ENCODE data around the gene SLC46A1.
"Not testable (repeated sequence)": the region's sequence is repeated elsewhere in the genome, so short reads cannot be mapped to it uniquely, and the experiment has no call there.

The SLC46A1 gene

DNA sequence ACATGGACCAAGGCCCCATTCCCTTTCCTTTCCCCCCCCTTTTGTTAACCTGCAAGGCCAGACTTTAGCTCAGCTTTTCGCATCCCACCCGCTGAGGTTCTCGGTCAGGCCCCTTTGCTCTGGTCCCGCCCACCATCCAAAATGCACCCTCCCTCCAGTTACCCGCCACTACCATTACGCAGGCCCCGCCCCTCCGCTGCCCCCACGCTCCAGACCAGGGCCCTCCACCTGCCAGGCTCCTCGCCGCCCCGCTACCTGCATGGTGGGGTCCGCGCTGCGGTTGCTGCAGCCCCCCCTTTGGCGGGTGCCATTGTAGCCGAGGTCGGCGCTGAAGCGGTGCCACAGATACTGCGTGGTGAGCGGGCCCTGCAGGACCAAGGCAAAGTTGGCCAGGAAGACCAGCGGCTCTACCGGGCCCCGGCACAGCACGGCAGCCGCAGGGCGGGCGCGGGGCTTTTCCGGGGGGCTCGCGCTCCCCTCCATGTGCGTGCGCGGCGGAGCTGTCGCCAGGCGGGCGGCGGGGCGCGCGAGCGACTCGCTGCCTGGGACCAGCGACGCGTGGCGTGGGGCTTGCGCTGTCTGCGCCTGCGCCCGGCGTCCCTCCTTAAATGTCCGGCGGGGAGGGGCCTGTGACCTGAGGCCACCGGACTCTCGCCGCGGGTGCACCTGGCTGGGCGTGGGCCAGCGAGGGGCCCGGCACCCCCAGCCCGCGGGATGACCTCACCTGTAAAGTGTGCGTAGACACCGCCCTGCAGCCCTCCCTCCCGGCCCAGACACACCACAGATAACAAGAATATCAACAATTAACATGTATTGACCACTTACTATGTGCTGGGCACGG lies at the start of gene SLC46A1:
Gene SLC46A1, minus strand, starts transcription at position 581 of the 841 bp plus-strand sequence. Its CDS starts 98 bp downstream, at position 483.
- peak within 1 kb of the TSS; percentile 63 for H3K4me3 ChIP-seq (ENCODE audit: low read length)
- peak within 1 kb of the TSS; percentile 71 for H3K9ac ChIP-seq (ENCODE audit: low read length)
- no peaks in the 10 kb centered on the region for H3K36me3 ChIP-seq (ENCODE audit: control insufficient read depth, insufficient read depth, low read length)
- peaks cover 39% of the 10 kb centered on the region for H3K4me1 ChIP-seq (ENCODE audit: control insufficient read depth, insufficient read depth, low read length)
- no peaks in the 10 kb centered on the region for H3K27me3 ChIP-seq (ENCODE audit: control insufficient read depth, insufficient read depth, low read length)
- H3K9me3 ChIP-seq (ENCODE audit: control insufficient read depth, low read length) = no peaks in the 10 kb centered on the region

DNA sequence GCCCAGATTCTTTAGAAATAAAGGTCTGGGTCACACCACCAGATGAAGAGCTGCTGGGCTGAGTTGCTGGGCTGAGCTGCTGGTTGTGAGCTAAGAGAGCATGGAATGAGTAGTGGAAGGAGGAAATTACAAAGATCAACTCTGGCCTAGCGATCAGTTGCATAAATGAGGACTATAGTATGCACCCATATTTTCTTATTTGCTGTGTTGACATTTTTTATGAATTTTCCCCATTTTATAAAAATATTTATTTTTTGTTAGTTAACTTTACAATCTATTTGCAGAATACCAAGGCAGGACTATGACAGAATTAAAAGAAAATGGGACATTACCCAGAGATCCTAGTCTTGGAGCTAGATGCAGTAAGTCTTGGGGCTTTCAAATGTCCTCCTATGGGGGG lies 43.8 kb upstream of the SLC46A1 start:
- Histone ChIP-seq H3K9ac (ENCODE audit: low read length) (no peak overlapping the region), H3K4me3 (ENCODE audit: low read length) (no peak overlapping the region)

GRCh38 chr17:28447396-28447760 lies 41.4 kb upstream of the SLC46A1 start:
- no peaks in the 10 kb centered on the region for H3K36me3 ChIP-seq (ENCODE audit: control insufficient read depth, insufficient read depth, low read length)
- H3K4me1 ChIP-seq (ENCODE audit: control insufficient read depth, insufficient read depth, low read length) = peaks cover 6% of the 10 kb centered on the region
- H3K9ac ChIP-seq (ENCODE audit: low read length) = no peak overlapping the region
- H3K9me3 ChIP-seq (ENCODE audit: control insufficient read depth, low read length) = no peaks in the 10 kb centered on the region
- no peak overlapping the region for H3K4me3 ChIP-seq (ENCODE audit: low read length)
- H3K27me3 ChIP-seq (ENCODE audit: control insufficient read depth, insufficient read depth, low read length) = no peaks in the 10 kb centered on the region

More for the DNA sequence above, 43.8 kb upstream of the SLC46A1 start:
- no peaks in the 10 kb centered on the region for H3K9me3 ChIP-seq (ENCODE audit: control insufficient read depth, low read length)
- H3K36me3 ChIP-seq (ENCODE audit: control insufficient read depth, insufficient read depth, low read length) = no peaks in the 10 kb centered on the region
- H3K4me1 ChIP-seq (ENCODE audit: control insufficient read depth, insufficient read depth, low read length) = no peaks in the 10 kb centered on the region
- H3K27me3 ChIP-seq (ENCODE audit: control insufficient read depth, insufficient read depth, low read length) = no peaks in the 10 kb centered on the region

GRCh38 chr17:28446716-28447395 lies 40.8 kb upstream of the SLC46A1 start:
- no peaks in the 10 kb centered on the region for H3K36me3 ChIP-seq (ENCODE audit: control insufficient read depth, insufficient read depth, low read length)
- no peak overlapping the region for H3K9ac ChIP-seq (ENCODE audit: low read length)

DNA sequence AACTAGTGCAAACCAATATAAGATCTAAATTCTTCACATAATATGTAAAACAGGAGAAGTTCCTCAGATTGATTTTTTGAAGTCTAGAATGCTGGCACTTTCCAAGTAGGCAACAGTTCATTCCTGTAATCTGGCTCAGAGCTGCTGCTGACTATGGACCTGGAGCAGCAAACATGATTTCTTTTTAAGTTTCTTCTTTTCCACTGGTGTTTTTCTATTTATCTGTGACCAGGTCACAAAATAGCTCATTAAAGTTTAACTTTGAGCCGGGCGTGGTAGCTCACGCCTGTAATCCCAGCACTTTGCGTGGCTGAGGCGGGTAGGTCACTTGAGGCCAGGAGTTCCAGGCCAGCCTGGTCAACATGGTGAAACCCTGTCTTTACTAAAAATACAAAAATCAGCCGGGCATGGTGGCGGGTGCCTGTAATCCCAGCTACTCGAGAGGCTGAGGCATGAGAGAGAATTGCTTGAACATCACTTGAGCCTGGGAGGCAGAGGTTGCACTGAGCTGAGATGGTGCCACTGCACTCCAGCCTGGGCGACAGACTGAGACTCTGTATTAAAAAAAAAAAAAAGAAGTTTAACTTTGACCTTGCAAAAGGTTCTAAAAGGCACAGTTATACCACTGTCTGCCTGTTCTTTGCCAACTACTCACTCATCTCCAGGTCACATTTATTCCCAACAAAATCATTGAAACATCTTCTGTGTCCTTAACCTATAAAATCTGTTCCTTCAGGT lies 38.1 kb upstream of the SLC46A1 start:
- Histone ChIP-seq H3K36me3 (ENCODE audit: control insufficient read depth, insufficient read depth, low read length) (no peaks in the 10 kb centered on the region), H3K27me3 (ENCODE audit: control insufficient read depth, insufficient read depth, low read length) (no peaks in the 10 kb centered on the region)

More at GRCh38 chr17:28446716-28447395, 40.8 kb upstream of the SLC46A1 start:
- H3K4me1 ChIP-seq (ENCODE audit: control insufficient read depth, insufficient read depth, low read length) = peaks cover 6% of the 10 kb centered on the region
- no peak overlapping the region for H3K4me3 ChIP-seq (ENCODE audit: low read length)
- no peaks in the 10 kb centered on the region for H3K27me3 ChIP-seq (ENCODE audit: control insufficient read depth, insufficient read depth, low read length)
- no peaks in the 10 kb centered on the region for H3K9me3 ChIP-seq (ENCODE audit: control insufficient read depth, low read length)

DNA sequence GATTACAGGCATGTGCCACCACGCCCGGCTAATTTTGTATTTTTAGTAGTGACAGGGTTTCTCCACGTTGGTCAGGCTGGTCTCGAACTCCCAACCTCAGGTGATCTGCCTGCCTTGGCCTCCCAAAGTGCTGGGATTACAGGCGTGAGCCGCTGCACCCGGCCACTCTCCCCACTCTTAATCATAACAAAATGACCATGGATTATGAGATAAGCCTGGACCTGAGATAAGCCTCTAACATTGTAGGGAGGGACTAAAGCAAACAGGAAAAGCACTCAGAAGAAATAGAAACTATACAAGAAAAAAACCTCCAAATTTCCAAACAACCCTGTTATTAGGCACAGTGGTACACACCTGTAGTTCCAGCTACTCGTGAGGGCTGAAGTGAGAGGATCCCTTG lies 28.3 kb upstream of the SLC46A1 start:
- H3K27me3 ChIP-seq (ENCODE audit: control insufficient read depth, insufficient read depth, low read length); H3K9ac ChIP-seq (ENCODE audit: low read length); H3K36me3 ChIP-seq (ENCODE audit: control insufficient read depth, insufficient read depth, low read length); H3K4me3 ChIP-seq (ENCODE audit: low read length); H3K9me3 ChIP-seq (ENCODE audit: control insufficient read depth, low read length): not testable (repeated sequence)
- H3K4me1 ChIP-seq (ENCODE audit: control insufficient read depth, insufficient read depth, low read length) = peaks cover 17% of the 10 kb centered on the region

More for the DNA sequence above, 38.1 kb upstream of the SLC46A1 start:
- H3K9ac ChIP-seq (ENCODE audit: low read length) = no peak overlapping the region
- H3K4me1 ChIP-seq (ENCODE audit: control insufficient read depth, insufficient read depth, low read length) = peaks cover 6% of the 10 kb centered on the region
- H3K4me3 ChIP-seq (ENCODE audit: low read length) = no peak overlapping the region
- no peaks in the 10 kb centered on the region for H3K9me3 ChIP-seq (ENCODE audit: control insufficient read depth, low read length)

GRCh38 chr17:28433721-28434120 lies 27.7 kb upstream of the SLC46A1 start:
- H3K27me3 ChIP-seq (ENCODE audit: control insufficient read depth, insufficient read depth, low read length) = no peaks in the 10 kb centered on the region
- H3K9me3 ChIP-seq (ENCODE audit: control insufficient read depth, low read length) = no peaks in the 10 kb centered on the region
- no peaks in the 10 kb centered on the region for H3K36me3 ChIP-seq (ENCODE audit: control insufficient read depth, insufficient read depth, low read length)
- peaks cover 18% of the 10 kb centered on the region for H3K4me1 ChIP-seq (ENCODE audit: control insufficient read depth, insufficient read depth, low read length)
- no peak overlapping the region for H3K9ac ChIP-seq (ENCODE audit: low read length)
- H3K4me3 ChIP-seq (ENCODE audit: low read length) = no peak overlapping the region

DNA sequence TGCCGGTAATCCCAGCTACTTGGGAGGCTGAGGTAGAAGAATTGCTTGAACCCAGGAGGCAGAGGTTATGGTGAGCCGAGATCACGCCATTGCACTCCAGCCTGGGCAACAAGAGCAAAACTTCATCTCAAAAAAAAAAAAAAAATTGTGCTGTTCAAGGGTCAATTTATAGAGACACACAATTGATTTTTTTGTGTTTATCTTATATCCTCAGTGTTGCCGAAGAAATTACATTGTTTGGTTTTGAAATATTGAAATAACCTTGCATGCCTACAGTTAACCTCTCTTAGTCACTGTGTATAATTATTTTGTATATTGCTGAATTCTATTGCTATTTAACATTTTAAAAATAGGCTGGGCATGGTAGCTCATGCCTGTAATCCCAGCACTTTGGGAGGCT lies 22.0 kb upstream of the SLC46A1 start:
- H3K9me3 ChIP-seq (ENCODE audit: control insufficient read depth, low read length); H3K9ac ChIP-seq (ENCODE audit: low read length); H3K4me3 ChIP-seq (ENCODE audit: low read length); H3K36me3 ChIP-seq (ENCODE audit: control insufficient read depth, insufficient read depth, low read length); H3K27me3 ChIP-seq (ENCODE audit: control insufficient read depth, insufficient read depth, low read length): not testable (repeated sequence)
- H3K4me1 ChIP-seq (ENCODE audit: control insufficient read depth, insufficient read depth, low read length) = peaks cover 25% of the 10 kb centered on the region

- H3K27me3 ChIP-seq (ENCODE audit: control insufficient read depth, insufficient read depth, low read length) = no peaks in the 10 kb centered on the region
- H3K9ac ChIP-seq (ENCODE audit: low read length) = no peak overlapping the region
- H3K9me3 ChIP-seq (ENCODE audit: control insufficient read depth, low read length) = no peaks in the 10 kb centered on the region
- peaks cover 21% of the 10 kb centered on the region for H3K4me1 ChIP-seq (ENCODE audit: control insufficient read depth, insufficient read depth, low read length)
- H3K4me3 ChIP-seq (ENCODE audit: low read length) = no peak overlapping the region
- no peaks in the 10 kb centered on the region for H3K36me3 ChIP-seq (ENCODE audit: control insufficient read depth, insufficient read depth, low read length)
Measured at GRCh38 chr17:28427371-28427770, 21.4 kb upstream of the SLC46A1 start.

DNA sequence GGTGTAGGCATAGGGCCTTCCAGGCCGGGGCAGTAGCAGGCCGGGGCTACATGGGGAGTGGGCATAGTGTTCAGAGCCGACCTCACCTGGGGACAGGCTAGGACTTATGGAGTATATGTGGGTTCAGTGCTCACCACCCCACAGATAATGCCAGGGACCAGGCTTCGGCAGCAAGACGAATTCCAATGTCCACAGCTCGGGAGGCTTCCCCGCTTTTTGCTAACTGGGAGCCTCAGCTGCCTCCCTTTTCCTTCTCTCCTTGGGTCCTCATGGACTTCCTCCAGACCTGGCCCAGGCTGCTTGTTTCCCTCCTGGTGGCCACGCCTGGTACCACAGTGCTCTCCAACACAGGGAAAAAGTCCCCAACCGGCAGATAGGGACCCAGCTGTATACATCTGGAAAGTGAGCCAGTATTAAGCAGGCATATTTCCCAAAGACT lies 20.1 kb upstream of the SLC46A1 start:
- no peaks in the 10 kb centered on the region for H3K36me3 ChIP-seq (ENCODE audit: control insufficient read depth, insufficient read depth, low read length)
- no peak overlapping the region for H3K4me3 ChIP-seq (ENCODE audit: low read length)
- no peak overlapping the region for H3K9ac ChIP-seq (ENCODE audit: low read length)
- H3K9me3 ChIP-seq (ENCODE audit: control insufficient read depth, low read length) = no peaks in the 10 kb centered on the region
- peaks cover 15% of the 10 kb centered on the region for H3K4me1 ChIP-seq (ENCODE audit: control insufficient read depth, insufficient read depth, low read length)
- H3K27me3 ChIP-seq (ENCODE audit: control insufficient read depth, insufficient read depth, low read length) = no peaks in the 10 kb centered on the region

- no peak overlapping the region for H3K9ac ChIP-seq (ENCODE audit: low read length)
Measured at GRCh38 chr17:28425206-28425605, 19.2 kb upstream of the SLC46A1 start.

More at GRCh38 chr17:28425206-28425605, 19.2 kb upstream of the SLC46A1 start:
- H3K27me3 ChIP-seq (ENCODE audit: control insufficient read depth, insufficient read depth, low read length) = no peaks in the 10 kb centered on the region
- peaks cover 15% of the 10 kb centered on the region for H3K4me1 ChIP-seq (ENCODE audit: control insufficient read depth, insufficient read depth, low read length)
- no peaks in the 10 kb centered on the region for H3K9me3 ChIP-seq (ENCODE audit: control insufficient read depth, low read length)
- no peak overlapping the region for H3K4me3 ChIP-seq (ENCODE audit: low read length)
- no peaks in the 10 kb centered on the region for H3K36me3 ChIP-seq (ENCODE audit: control insufficient read depth, insufficient read depth, low read length)
